ENCODE results near the gene NDUFS7.

GRCh38 chr19:1412995-1413800, 29.5 kb downstream of the NDUFS7 start:
- no peak for TF ChIP-seq POLR2AphosphoS5 (IDR thresholded peaks at IDR 0.05; ENCODE audit: insufficient read depth, low read depth, low read length)
- no peak for TF ChIP-seq CTCF (IDR thresholded peaks at IDR 0.05; ENCODE audit: extremely low read depth in 1 of 2, insufficient read depth in 1 of 2, low read depth in 1 of 2, low read length in 2 of 2)
- TF ChIP-seq EZH2 (IDR thresholded peaks at IDR 0.05; ENCODE audit: borderline replicate concordance, low read depth, low read length, severe bottlenecking): no peak
- no peak for TF ChIP-seq POLR2A (IDR thresholded peaks at IDR 0.05; ENCODE audit: low read depth, low read length)
- TF ChIP-seq, protein P1, sequence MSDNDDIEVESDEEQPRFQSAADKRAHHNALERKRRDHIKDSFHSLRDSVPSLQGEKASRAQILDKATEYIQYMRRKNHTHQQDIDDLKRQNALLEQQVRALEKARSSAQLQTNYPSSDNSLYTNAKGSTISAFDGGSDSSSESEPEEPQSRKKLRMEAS (IDR thresholded peaks at IDR 0.05; ENCODE audit: insufficient read depth, insufficient read length): no peak
- no peak for TF ChIP-seq JUN (IDR thresholded peaks at IDR 0.05; ENCODE audit: borderline replicate concordance, insufficient read depth, insufficient read length, low read depth)
- no peak for TF ChIP-seq MYC (IDR thresholded peaks at IDR 0.05; ENCODE audit: low read depth, low read length)
- TF ChIP-seq GATA2 (IDR thresholded peaks at IDR 0.05; ENCODE audit: insufficient read depth, insufficient read length, low read depth, low read length): no peak
